A549 (cell line): Measurements from ENCODE around the gene TLR3. TPM values are rescaled to one million over a fixed set of nuclear protein-coding genes. Genes with fewer than 3 reads are reported as not detected.

Source experiments
- ATAC-seq, 2 experiments: fragments of 200-7000 bp in 1 of 2; fragments of >200 bp in 1 of 2; cut with Nextera tagmentation in 1 of 2; cut with Tn5 transposase in 1 of 2; 3 replicates each; pipeline versions ENCODE4 v1.8.0 to v1.9.1; 2018 to 2020; ENCODE audit warnings: mild to moderate bottlenecking in 1 of 2, moderate library complexity in 1 of 2
- CTCF ChIA-PET: fragments of 300-600 bp; sonication (Branson Sonifier 250); formaldehyde crosslinking; extraction: SDS; loops from one replicate; lab custom pipeline; 2021; ENCODE audit warnings: antibody characterized with exemption, inconsistent platforms; lab: Yijun Ruan, JAX
- POLR2A ChIA-PET: fragments of 350-600 bp; formaldehyde crosslinking; extraction: SDS; loops from one replicate; lab custom pipeline; 2021; ENCODE audit warnings: antibody characterized with exemption, inconsistent platforms; lab: Yijun Ruan, JAX
- DNase-seq, 2 experiments: peaks; one replicate each; pipeline versions ENCODE4 v3.0.0 to v3.0.0-alpha.2; 2011 to 2016; ENCODE audit warnings: low read depth in 1 of 2, low spot score in 1 of 2
- FAIRE-seq: peaks from 2 replicates; lab custom pipeline; 2011; peaks lifted over from hg19 to GRCh38; lab: Jason Lieb, UNC
- H3K27ac ChIP-seq, 2 experiments: fragments of >200 bp; sonication (Bioruptor Twin); formaldehyde crosslinking; 3 replicates each; pipeline ENCODE4 v1.5.1; 2016 to 2017
- H3K4me1 ChIP-seq: fragments of >200 bp; sonication (Bioruptor Twin); formaldehyde crosslinking; 3 replicates; pipeline ENCODE4 v1.6.1; 2016
- H3K4me2 ChIP-seq: fragments of >200 bp; sonication (Bioruptor Twin); formaldehyde crosslinking; 3 replicates; pipeline ENCODE4 v1.6.1; 2016
- H3K4me3 ChIP-seq: fragments of >200 bp; sonication (Bioruptor Twin); formaldehyde crosslinking; 3 replicates; pipeline ENCODE4 v1.5.1; 2016
- H3K9me3 ChIP-seq: fragments of >200 bp; sonication (Bioruptor Twin); formaldehyde crosslinking; 3 replicates; pipeline ENCODE4 v1.6.1; 2016
- CHD4 ChIP-seq: fragments of 200-600 bp; sonication (generic); IDR thresholded peaks from 2 replicates; pipeline ENCODE4 v1.6.1; 2016; ENCODE audit warnings: antibody characterized with exemption, mild to moderate bottlenecking, borderline replicate concordance
- FOSB ChIP-seq: fragments of 250-450 bp; sonication (Bioruptor Pico); IDR thresholded peaks from 2 replicates; pipeline ENCODE4 v1.5.0; 2020; ENCODE audit warnings: mild to moderate bottlenecking, moderate library complexity
- FOXS1 ChIP-seq: fragments of 250-450 bp; sonication (Bioruptor Pico); IDR thresholded peaks from 2 replicates; pipeline ENCODE4 v1.5.0; 2020; ENCODE audit warnings: mild to moderate bottlenecking, moderate library complexity
- GATA3 ChIP-seq: IDR thresholded peaks from 2 replicates; pipeline ENCODE4 v1.6.1; 2012; ENCODE audit warnings: borderline replicate concordance
- HEYL ChIP-seq: fragments of 250-450 bp; sonication (Bioruptor Pico); IDR thresholded peaks from 2 replicates; pipeline ENCODE4 v1.8.0; 2021; ENCODE audit warnings: mild to moderate bottlenecking, moderate library complexity
- HOXB13 ChIP-seq: fragments of 250-450 bp; sonication (Bioruptor Pico); IDR thresholded peaks from 2 replicates; pipeline ENCODE4 v1.5.0; 2020; ENCODE audit warnings: low read depth, mild to moderate bottlenecking, moderate library complexity
- HOXB5 ChIP-seq: fragments of 250-450 bp; sonication (Bioruptor Pico); IDR thresholded peaks from 2 replicates; pipeline ENCODE4 v1.5.0; 2020; ENCODE audit warnings: mild to moderate bottlenecking, moderate library complexity
- JUN ChIP-seq, 2 experiments: fragments of >200 bp; sonication (Bioruptor Twin); formaldehyde crosslinking; IDR thresholded peaks; 2 replicates in 1 of 2; 3 replicates in 1 of 2; pipeline ENCODE4 v1.6.1; 2016 to 2017
- KDM1A ChIP-seq: fragments of 200-600 bp; sonication (generic); IDR thresholded peaks from 2 replicates; pipeline ENCODE4 v1.6.1; 2016; ENCODE audit warnings: low read depth, mild to moderate bottlenecking
- MAFK ChIP-seq: fragments of 450-650 bp; IDR thresholded peaks from 2 replicates; pipeline ENCODE4 v1.6.1; 2014; ENCODE audit not compliant: partially characterized antibody
- MYC ChIP-seq: IDR thresholded peaks from 2 replicates; pipeline ENCODE4 v1.6.1; 2012; ENCODE audit warnings: mild to moderate bottlenecking, inconsistent platforms, low read length, improper control_type of control experiment, borderline replicate concordance
- NR3C1 ChIP-seq: fragments of >200 bp; sonication (Bioruptor Twin); formaldehyde crosslinking; IDR thresholded peaks from 3 replicates; pipeline ENCODE4 v1.6.1; 2017
- PHF8 ChIP-seq: fragments of 200-600 bp; sonication (generic); IDR thresholded peaks from 2 replicates; pipeline ENCODE4 v1.6.1; 2016; ENCODE audit warnings: low read depth, mild to moderate bottlenecking, antibody characterized with exemption, moderate library complexity, borderline replicate concordance
- RAD21 ChIP-seq, 2 experiments: fragments of >200 bp in 1 of 2; sonication (Bioruptor Twin) in 1 of 2; formaldehyde crosslinking in 1 of 2; IDR thresholded peaks in 1 of 2; conservative IDR thresholded peaks in 1 of 2; 2 replicates in 1 of 2; 3 replicates in 1 of 2; pipeline ENCODE4 v1.6.1; 2012 to 2018; ENCODE audit warnings: inconsistent platforms in 1 of 2
- RFX5 ChIP-seq: fragments of 450-650 bp; IDR thresholded peaks from 2 replicates; pipeline ENCODE4 v1.7.1; 2014; ENCODE audit warnings: antibody characterized with exemption, mild to moderate bottlenecking, moderate library complexity
- SMC3 ChIP-seq: fragments of >200 bp; sonication (Bioruptor Twin); formaldehyde crosslinking; IDR thresholded peaks from 3 replicates; pipeline ENCODE4 v1.6.1; 2018; ENCODE audit warnings: inconsistent platforms
- SREBF2 ChIP-seq: fragments of 450-650 bp; IDR thresholded peaks from 2 replicates; pipeline ENCODE4 v1.6.1; 2014; ENCODE audit warnings: mild to moderate bottlenecking, moderate library complexity
- TFCP2L1 ChIP-seq: fragments of 250-450 bp; sonication (Bioruptor Pico); IDR thresholded peaks from 2 replicates; pipeline ENCODE4 v1.5.0; 2021; ENCODE audit warnings: mild to moderate bottlenecking
- TP53 ChIP-seq: fragments of 250-450 bp; sonication (Bioruptor Pico); IDR thresholded peaks from 2 replicates; pipeline ENCODE4 v1.5.0; 2021; ENCODE audit warnings: mild to moderate bottlenecking, moderate library complexity
- whole genome bisulfite sequencing: methylation state at CpG from one replicate; pipeline ENCODE4 v1.1.6; 2017; ENCODE audit errors: missing lambda C conversion rate; 5-methylcytosine and 5-hydroxymethylcytosine counted together
- polyA plus RNA-seq, 4 experiments: library from polyadenylated mRNA; depleted of rRNA in 3 of 4; stranded (reverse); fragments of >200 nt; fragmentation: RNase III in 1 of 4; extraction: RNeasy Plus Mini Kit Qiagen cat#74134 plus additional on column Dnase treatment in 1 of 4; gene quantifications; 2 replicates in 3 of 4; 3 replicates in 1 of 4; pipeline ENCODE4 v1.2.3, GENCODE V29; 2011 to 2017
- TF ChIP-seq, protein P1 (sequence below): fragments of >200 bp; sonication (Bioruptor Twin); formaldehyde crosslinking; IDR thresholded peaks from 3 replicates; pipeline ENCODE4 v1.5.1; 2016
- TF ChIP-seq, protein P2 (sequence below): fragments of 250-450 bp; sonication (Bioruptor Pico); IDR thresholded peaks from 2 replicates; pipeline ENCODE4 v1.5.0; 2020; ENCODE audit warnings: low read depth, mild to moderate bottlenecking, moderate library complexity
- TF ChIP-seq, protein P3 (sequence below): fragments of >200 bp; sonication (Bioruptor Twin); formaldehyde crosslinking; IDR thresholded peaks from 2 replicates; pipeline ENCODE4 v1.6.1; 2016

Gene TLR3
- polyA plus RNA-seq, 2 of the 4 experiments (the other 2 are of a cell fraction) = 0.09 to 0.81 TPM

DNA sequence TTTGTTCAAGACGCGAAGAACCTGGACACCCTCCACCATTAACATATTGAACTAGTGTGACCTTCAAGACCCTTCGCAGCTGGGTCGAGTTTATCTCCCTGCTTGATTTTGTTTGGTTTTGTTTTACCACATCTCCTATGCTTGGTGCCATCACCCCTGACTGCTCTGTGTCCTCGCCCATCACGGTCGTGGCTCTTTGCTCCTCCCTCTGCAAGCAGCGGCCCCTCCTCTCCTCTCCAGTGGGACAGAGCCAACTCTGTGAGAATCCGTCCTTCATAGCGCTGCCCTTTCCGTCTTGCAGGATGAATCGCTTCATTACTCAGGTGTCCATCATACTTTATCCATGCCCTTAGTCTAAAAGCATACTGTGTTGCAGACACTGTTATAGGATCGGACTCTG is 26.4 kb downstream of the TLR3 start (continued):
- TF ChIP-seq, protein P1, sequence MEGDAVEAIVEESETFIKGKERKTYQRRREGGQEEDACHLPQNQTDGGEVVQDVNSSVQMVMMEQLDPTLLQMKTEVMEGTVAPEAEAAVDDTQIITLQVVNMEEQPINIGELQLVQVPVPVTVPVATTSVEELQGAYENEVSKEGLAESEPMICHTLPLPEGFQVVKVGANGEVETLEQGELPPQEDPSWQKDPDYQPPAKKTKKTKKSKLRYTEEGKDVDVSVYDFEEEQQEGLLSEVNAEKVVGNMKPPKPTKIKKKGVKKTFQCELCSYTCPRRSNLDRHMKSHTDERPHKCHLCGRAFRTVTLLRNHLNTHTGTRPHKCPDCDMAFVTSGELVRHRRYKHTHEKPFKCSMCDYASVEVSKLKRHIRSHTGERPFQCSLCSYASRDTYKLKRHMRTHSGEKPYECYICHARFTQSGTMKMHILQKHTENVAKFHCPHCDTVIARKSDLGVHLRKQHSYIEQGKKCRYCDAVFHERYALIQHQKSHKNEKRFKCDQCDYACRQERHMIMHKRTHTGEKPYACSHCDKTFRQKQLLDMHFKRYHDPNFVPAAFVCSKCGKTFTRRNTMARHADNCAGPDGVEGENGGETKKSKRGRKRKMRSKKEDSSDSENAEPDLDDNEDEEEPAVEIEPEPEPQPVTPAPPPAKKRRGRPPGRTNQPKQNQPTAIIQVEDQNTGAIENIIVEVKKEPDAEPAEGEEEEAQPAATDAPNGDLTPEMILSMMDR = no peak
- TF ChIP-seq CHD4 (no peak), MAFK (no peak), FOSB (CRISPR knock-in tag) (no peak), HEYL (CRISPR knock-in tag) (no peak)
- TF ChIP-seq, all 56 proteins: peak for 0

DNA sequence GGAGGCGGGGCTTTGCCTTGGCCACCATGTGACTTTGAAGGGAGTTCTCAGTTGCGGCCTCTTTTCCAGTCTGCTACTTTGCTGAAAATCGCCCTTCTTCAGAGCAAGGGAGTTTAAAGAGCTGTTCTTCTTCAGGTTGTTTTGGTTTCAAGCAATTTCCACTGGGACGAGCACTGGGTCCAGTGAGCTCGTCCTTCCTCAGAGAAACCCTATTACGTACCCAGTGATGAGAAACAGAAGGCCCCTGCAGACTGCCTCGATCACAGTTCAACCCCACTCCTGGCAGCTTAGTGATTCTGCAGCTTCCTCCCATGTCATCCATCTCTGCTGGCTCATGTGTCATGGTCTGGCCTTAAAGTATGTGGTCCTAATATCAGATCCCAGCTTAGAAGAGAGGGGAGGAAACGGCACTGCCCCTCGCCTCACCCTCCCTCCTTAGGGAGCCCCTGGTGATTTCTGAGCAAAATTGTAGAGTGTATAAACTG is 27.8 kb downstream of the TLR3 start:
- H3K4me1 ChIP-seq = no peaks in the 10 kb centered on the region
- DNase-seq (no peak), ATAC-seq (no peak), FAIRE-seq (no peak)
- CTCF ChIA-PET = interaction anchor here (0.7 kb wide), 1 partner anchor 41 kb away, joined by 6 read pairs; no protein-coding TSS in a partner anchor
- POLR2A ChIA-PET = no interaction called here
- no peak overlapping the region for H3K4me2 ChIP-seq
- TF ChIP-seq RAD21 (conservative IDR thresholded peaks at IDR 0.05 in 1 of 2, IDR thresholded peaks at IDR 0.05 in 1 of 2) = no peak
- TF ChIP-seq JUN (IDR thresholded peaks at IDR 0.05) = no peak
- TF ChIP-seq TP53 (CRISPR knock-in tag) = no peak
- no peak for TF ChIP-seq SREBF2
- no peak for TF ChIP-seq GATA3
- TF ChIP-seq CHD4 = no peak
- no peak for TF ChIP-seq MYC
- TF ChIP-seq PHF8 = no peak
- TF ChIP-seq, protein P2, sequence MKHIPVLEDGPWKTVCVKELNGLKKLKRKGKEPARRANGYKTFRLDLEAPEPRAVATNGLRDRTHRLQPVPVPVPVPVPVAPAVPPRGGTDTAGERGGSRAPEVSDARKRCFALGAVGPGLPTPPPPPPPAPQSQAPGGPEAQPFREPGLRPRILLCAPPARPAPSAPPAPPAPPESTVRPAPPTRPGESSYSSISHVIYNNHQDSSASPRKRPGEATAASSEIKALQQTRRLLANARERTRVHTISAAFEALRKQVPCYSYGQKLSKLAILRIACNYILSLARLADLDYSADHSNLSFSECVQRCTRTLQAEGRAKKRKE (CRISPR knock-in tag) = no peak
- TF ChIP-seq, protein P3, sequence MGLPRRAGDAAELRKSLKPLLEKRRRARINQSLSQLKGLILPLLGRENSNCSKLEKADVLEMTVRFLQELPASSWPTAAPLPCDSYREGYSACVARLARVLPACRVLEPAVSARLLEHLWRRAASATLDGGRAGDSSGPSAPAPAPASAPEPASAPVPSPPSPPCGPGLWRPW = no peak
- no peak for TF ChIP-seq HOXB13 (CRISPR knock-in tag)
- no peak for TF ChIP-seq HOXB5 (CRISPR knock-in tag)
- TF ChIP-seq FOXS1 (CRISPR knock-in tag) = no peak
- no peak for TF ChIP-seq MAFK
- H3K4me3 ChIP-seq = no peak overlapping the region
- 43% methylated on average over 8 of the region's 9 CpGs for WGBS
- H3K9me3 ChIP-seq = no peaks in the 10 kb centered on the region
- no peak overlapping the region for H3K27ac ChIP-seq

DNA sequence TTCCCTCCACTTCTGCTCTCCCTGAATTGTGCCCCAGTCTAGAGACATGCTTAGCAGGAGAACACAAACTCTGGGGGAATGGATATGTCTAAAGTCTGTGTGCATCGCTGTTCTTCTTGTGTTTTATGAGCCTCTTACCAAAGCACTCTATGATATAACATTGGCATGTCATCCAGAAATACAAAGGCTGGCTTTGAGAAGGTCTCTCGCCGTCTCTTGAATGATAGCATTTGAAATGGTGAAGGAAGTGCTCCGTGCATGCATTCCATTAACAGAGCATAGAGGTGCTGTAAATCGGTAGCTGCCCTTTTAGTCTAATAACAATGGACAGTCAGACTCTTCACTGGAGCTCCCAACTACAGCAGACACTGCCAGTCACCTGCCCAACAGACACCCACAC is 28.4 kb downstream of the TLR3 start:
- ChIA-PET POLR2A (no interaction called here), CTCF (no interaction called here)
- DNase-seq (no peak), FAIRE-seq (no peak), ATAC-seq (no peak)
- H3K4me2 ChIP-seq = no peak overlapping the region
- no peaks in the 10 kb centered on the region for H3K4me1 ChIP-seq
- no peak overlapping the region for H3K27ac ChIP-seq
- WGBS = 48% methylated on average over 5 of the region's 5 CpGs
- H3K9me3 ChIP-seq = no peaks in the 10 kb centered on the region
- no peak overlapping the region for H3K4me3 ChIP-seq
- TF ChIP-seq JUN (IDR thresholded peaks at IDR 0.05) (no peak), MAFK (no peak), KDM1A (no peak), RFX5 (no peak), HOXB5 (CRISPR knock-in tag) (no peak), SMC3 (no peak), TFCP2L1 (CRISPR knock-in tag) (no peak), NR3C1 (no peak)
